GM10248 (cell line): ENCODE data around the gene MATN1.

Source experiments
- CTCF ChIA-PET: fragments of 300-600 bp; sonication (Branson Sonifier 250); formaldehyde crosslinking; extraction: SDS; loops from one replicate; lab custom pipeline; 2021; ENCODE audit warnings: antibody characterized with exemption; lab: Yijun Ruan, JAX
- POLR2A ChIA-PET: fragments of 350-650 bp; sonication (Branson Sonifier 250); formaldehyde crosslinking; extraction: SDS; loops from one replicate; lab custom pipeline; 2020; ENCODE audit warnings: antibody characterized with exemption; lab: Yijun Ruan, JAX
- DNase-seq: peaks from one replicate; pipeline ENCODE4 v3.0.0; 2012; ENCODE audit errors: extremely low spot score
- CTCF ChIP-seq: IDR thresholded peaks from 2 replicates; pipeline ENCODE4 v1.5.1; 2012; ENCODE audit warnings: mild to moderate bottlenecking, low read depth; ENCODE audit errors: extremely low read depth, missing control alignments, control extremely low read depth

Gene MATN1

DNA sequence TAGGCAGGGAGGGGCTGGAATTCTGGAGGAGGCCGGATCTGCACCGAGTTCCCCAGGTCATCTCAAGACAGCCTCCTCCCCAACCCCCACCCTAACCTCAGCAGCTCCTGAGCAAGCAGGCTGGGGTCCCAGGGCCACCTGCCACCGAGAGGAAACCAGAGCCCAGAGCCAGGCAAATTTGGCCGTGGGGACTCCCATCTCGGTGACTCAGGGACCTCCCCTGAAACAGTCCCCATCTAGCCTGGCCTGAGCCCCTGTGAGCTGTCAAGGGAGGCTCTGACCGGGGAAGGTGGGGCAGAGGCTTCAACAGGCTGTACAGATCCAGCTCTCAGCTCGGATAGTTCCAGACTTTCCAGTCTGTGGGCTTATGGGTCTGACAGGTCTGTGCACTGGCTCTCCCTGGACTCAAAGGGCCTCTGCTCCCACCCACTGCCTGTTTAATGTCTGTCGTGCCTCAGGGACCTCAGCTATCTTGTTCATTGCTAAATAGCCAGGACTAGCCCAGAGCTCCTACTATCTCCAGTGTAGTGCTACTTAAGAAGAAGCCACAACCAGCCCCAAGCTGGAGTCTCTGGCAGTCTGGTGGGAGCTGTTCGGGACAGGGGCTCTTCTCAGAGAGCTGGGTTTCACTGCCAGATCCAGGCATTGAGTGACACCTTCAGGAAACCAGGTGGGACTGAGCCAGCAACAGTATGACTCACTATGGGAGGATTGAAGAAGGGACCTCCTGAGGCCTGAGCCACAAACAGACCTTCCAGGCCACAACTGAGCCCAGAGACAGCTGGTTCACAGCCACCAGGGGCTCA is 25.6 kb downstream of the MATN1 start:
- CTCF ChIA-PET, result interaction anchor here (0.9 to 3.0 kb wide), 3 partner anchors 10 to 15 kb away, joined by 3 to 16 read pairs (median 3); no protein-coding TSS in a partner anchor
- POLR2A ChIA-PET, result no interaction called here
- peak; percentile 67 for DNase-seq
- TF ChIP-seq CTCF, result no peak

GRCh38 chr1:30696831-30697230 is 26.6 kb downstream of the MATN1 start:
- CTCF ChIA-PET, result interaction anchor here (0.9 to 3.0 kb wide), 2 partner anchors 11 to 14 kb away, joined by 3 to 16 read pairs; no protein-coding TSS in a partner anchor
- DNase-seq, result no peak
- TF ChIP-seq CTCF, result no peak
- POLR2A ChIA-PET, result no interaction called here

- no peak for TF ChIP-seq CTCF
- DNase-seq, result no peak
- CTCF ChIA-PET, result interaction anchor here (1.1 to 1.5 kb wide), 3 partner anchors 12 to 88 kb away, joined by 3 to 5 read pairs (median 3); no protein-coding TSS in a partner anchor
- POLR2A ChIA-PET, result no interaction called here
These were observed 27.9 kb downstream of the MATN1 start for GRCh38 chr1:30695439-30695841.

DNA sequence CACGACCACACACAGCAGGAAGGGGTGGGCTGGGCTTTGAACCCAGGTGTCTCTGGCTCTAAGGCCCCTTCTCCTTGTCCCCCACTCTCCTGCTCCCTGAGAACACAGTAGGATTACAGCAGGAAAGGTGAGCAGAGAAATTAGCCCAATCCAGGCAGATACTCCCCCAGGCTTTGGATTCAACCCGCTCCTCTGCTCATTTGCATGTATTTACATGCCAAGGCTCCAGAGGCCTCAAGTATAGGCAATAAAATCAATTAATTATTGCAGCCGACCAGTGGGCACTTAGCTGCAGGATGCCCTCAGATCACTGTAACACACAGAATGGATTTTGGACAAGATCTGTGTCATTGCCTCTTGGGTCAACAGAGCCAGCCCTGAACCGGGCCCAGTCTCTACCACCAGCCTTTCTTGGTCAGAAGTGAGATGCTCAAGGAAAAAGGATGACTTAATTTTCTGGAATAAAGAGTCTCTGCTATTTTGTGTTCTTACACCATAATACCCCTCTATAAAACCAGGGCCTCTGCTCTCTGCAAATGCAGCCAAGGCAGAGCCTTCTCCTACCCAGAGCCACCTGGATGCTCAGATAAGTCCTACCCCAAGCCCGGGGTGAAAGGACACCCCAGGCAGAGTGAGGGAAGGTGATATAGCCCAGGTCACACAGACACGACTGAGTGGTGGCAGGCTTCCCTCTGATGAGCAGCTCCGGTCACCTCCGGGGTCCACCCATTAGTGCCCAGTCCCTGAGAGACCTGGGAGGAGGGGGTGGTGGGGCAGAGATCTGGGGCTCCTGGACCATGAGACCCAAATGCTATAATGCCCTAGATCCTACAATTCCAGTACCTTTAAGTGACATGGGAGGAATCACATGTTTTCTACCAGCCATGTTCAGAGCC is 28.9 kb downstream of the MATN1 start:
- ChIA-PET POLR2A (no interaction called here), CTCF (no interaction called here)
- no peak for DNase-seq

GRCh38 chr1:30693822-30694221 is 29.6 kb downstream of the MATN1 start:
- ChIA-PET POLR2A (no interaction called here), CTCF (no interaction called here)
- no peak for TF ChIP-seq CTCF
- no peak for DNase-seq

More for the DNA sequence above, 28.9 kb downstream of the MATN1 start:
- no peak for TF ChIP-seq CTCF

- no peak for DNase-seq
- no peak for TF ChIP-seq CTCF
- POLR2A ChIA-PET, result no interaction called here
- CTCF ChIA-PET, result no interaction called here
These were observed 30.0 kb downstream of the MATN1 start for GRCh38 chr1:30693366-30693765.
